H4 (cell line): ENCODE data around the gene NRIP2. TPM values are rescaled to one million over a fixed set of nuclear protein-coding genes. Genes with fewer than 3 reads are reported as not detected.

ENCODE experiments used
- DNase-seq: peaks from one replicate; pipeline ENCODE4 v3.0.0-alpha.2; 2015; ENCODE audit warnings: low spot score
- total RNA-seq: library from RNA; depleted of rRNA; stranded (reverse); fragments of >200 nt; shearing (Covaris generic); gene quantifications from 2 replicates; pipeline ENCODE4 v1.2.3, GENCODE V29; 2014

The NRIP2 gene
- total RNA-seq, 1 experiment from 2014 or later, result 0.04 TPM

DNA sequence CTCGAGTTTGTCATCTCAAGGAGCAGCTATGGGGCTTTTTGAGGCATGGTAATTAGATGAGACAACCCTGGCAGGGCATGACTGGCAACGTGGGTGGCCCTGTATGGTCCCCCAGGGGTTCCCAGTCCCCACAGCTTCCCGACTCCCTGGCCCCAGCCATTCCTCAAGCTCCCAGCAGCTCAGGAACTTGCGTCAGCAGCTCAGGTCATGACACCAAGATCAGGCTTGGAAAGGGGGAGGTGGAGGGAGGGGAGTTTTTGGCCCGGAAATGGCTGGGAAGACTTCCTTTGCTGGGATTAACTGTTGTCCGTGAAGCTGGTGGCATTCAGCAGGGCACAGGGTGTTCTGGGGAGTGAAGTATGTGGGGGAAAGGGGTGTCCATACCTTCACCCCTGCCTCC is 10.4 kb upstream of the NRIP2 start:
- DNase-seq, result peak; percentile 84

DNA sequence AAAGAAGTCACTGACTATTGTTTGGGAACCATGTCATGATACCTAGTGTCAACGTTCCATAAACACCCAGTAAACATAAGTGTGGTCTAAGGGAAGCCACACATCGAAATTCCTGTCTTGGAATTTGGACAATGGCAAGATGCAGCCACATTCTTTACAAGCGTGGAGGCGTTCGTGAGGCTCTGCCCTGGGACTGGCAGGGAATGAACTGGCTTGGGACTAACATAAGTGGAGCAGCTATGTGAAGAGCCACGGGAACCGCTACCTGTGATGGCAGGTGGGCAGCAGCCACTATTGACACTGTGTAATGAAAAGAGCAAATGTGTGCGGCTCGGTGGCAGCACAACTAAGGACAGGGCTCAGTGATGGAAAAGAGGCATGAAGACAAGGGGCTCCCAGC is 10.0 kb upstream of the NRIP2 start:
- peak; percentile 45 for DNase-seq

DNA sequence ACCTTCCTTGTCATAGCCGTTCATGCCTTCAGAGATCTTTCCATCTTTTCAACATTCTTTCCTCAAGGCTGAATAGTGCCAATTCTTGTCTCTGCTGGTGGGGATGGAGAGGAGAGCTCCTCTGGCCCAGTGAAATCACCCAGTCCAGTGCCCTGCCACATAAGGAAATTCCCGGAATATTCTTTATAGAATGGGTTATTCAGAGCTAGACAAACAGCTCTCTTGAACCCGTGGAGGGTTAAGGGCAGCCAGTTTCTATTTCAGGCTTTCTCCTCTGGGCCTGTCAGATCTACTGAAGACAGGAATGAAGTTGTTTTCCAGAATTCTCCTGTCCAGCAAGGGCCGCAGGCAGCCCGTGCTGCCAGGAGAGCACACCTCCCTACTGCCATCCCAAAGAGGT is 8.1 kb upstream of the NRIP2 start:
- no peak for DNase-seq

DNA sequence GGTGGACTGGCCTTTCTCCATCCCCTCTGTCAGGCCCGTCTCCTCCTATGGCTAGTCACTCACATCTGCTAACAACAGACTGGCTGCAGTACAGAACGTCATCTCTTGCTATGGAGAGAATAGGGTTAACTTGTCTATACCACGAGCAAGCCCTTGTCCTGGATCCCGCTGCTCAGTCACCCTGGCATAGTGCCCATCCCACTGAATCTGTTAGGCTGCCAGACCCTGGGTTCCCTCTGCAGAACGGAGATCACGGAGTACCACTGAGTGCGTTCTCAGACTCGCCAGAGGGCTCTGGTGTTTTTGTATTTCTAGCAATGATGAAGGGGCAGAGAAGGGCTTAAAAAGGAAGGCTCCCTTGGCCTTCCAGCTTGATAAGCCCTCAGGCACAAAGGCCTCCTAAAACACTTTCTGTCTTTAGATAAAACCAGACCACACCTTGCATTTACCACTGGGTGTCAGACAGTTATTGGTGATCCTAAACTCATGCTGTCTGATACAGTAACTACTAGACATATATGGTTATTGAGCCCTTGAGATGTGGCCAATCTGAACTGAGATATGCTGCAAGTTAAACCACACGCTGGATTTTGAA is 6.3 kb upstream of the NRIP2 start:
- no peak for DNase-seq

DNA sequence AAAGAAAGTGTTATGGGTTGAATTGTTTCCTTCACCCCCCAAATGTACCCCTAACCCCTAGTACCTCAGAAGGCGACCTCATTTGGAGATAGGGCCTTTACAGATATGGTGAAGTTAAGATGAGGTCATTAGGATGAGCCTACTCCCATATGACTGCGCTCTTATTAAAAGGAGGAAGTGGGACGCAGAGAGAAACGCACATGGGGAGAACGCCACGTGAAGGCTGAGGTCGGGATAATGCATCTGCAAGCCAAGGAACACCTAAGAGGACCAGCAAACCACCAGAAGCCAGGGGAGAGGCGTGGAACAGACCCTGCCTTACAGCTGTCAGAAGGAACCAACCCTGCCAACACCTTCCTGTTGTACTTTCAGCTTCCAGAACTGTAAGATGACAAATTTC is 1.7 kb upstream of the NRIP2 start:
- DNase-seq, result no peak

DNA sequence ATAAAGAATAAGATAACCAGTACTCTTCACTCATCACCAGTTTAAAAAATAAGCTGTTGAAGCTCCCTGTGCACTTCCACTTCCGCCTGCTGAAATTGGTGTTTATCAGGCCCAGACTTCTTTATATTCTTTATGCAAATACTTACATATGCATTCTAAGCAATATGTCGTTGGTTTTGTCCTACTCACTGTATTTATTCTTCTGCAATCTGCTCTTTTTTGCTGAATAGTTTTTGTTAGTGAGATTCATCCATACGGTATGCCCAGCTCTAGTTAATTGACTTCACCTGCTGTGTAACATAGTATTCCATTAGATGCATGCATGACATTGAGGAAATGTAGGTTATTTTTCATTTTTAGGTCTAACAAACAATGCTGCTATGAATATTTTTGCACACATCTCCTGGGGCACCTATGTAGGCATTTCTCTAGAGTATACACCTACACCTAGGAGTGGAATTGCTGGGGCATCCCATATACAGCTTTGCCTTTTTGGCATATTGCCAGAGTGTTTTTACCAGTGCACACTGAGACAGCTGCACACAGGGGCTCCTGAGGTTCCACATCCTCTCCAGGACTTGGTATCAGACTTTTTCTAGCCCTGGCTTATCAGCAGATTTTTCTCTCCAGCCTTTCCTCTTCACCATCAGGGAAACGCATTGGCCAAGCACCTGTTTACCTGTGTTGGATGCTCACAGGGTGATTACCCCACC is 1.0 kb upstream of the NRIP2 start:
- DNase-seq, result no peak

DNA sequence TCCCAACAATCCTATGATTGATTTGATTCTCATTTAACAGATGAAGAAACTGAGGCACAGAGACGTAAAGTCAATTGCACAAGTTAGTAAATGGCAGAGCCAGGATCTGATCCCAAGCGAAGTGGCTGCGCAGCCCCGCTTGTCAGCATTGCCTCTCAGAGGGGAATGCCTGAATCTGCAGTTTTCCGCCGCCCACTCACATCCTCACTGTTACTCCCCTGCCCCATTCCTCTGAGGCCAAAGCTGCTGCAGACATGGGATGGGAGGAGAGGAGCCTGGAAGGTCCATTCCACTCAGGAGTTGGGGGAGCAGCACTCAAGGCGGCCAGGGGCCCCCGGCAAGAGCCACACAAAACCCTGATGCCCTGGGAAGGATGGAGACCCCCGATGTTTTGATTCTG is 1.0 kb downstream of the NRIP2 start:
- DNase-seq, result no peak

DNA sequence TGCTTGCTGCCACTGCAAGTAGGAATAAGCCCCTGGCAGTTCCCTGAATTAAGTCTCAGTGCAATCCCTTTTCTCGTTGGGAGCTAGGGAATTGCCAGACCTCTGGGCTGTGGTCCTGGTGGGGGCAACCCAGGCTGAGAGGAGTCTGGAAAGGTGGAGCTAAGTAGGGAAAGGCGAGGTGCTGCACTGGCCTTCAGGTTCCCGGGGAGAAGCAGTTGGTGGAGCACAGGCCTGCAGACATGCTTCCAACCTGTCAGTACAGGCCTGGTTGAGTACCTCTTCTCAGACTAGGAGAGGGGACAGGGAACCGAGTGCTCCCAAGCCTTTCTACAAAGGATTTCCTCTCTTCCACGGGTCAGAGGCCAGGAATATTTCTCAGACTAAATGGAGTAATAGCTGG is 1.5 kb downstream of the NRIP2 start:
- DNase-seq, result no peak

DNA sequence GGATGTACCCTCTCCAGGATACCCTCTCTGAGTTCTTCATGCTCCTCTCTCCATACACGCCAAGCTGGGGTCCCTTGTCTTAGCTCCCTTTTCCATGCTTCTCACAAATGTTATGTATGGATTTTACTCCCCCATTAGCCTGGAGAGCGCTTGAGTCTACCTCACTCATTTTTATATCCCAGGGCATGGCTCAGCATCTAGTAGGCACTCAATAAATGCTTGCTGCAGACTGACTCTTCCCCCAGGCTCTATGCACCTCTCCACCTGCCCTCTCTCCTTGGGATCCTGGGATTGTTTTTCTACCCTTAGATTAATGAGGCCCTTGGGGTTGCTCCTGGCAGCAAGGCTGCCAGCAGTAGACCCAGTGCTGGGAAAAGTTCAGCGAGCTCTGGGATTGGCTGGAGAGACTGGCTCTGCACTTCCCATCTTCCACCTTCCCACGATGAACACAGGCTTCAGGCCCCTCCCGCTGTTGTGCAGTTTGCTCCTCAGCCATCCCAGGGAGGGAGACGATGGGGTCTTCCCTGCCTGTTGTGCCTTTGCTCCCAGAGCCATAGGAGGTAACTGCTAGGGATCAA is 2.2 kb downstream of the NRIP2 start:
- no peak for DNase-seq

DNA sequence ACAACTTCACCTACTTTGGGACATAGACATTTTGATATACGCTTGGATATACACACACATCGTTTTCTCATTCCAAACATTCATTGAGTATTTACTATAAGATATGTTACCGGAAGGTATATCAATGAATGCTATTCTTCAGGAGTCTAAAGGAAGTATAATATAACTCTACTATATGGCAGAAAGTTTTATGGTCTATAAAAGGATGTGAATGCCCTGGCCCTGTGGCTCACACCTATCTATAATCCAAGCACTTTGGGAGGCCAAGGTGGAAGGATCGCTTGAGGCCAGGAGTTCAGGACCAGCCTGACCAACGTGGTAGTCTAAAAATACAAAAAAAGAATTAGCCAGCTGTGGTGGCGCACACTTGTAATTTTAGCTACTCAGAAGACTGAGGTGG is 5.6 kb downstream of the NRIP2 start:
- no peak for DNase-seq

DNA sequence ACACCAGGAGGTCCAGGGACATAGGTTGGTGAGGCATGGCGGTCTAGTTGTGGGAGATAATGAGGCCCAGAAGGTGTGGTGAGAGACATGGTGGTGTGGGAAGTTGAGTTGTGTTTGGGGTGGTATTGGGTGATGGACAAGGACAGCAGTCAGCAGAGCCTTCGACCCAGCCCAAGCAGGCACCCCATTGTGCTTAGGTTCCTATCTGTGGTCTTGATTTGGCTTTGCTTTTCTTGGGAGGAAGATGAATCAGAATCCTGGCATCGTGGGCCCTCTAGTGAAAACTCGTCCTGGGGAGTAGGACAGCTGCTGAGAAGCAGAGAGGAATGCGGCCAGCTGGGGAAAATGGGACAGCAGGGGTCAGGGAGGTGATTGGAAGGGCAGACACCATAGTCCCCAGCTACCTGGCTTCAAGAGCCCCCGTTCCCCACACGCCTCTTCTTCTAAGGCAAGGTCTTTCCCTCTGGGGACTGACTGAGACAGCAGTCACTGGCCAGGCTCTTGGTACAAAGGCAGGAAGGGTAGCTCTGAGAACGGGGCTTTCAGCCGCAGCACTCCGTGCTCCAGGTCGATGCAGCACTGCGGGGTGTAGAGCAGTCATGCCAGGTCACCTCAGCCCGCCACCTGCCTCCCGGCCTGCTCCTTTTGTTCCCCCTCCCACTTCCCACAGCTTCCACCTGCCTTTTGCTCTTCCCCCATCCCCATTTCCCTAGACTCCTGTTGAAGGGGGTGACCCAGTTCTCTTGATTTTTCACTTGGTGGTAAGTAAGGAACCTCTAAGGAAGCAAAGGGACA is 7.9 kb downstream of the NRIP2 start:
- no peak for DNase-seq

DNA sequence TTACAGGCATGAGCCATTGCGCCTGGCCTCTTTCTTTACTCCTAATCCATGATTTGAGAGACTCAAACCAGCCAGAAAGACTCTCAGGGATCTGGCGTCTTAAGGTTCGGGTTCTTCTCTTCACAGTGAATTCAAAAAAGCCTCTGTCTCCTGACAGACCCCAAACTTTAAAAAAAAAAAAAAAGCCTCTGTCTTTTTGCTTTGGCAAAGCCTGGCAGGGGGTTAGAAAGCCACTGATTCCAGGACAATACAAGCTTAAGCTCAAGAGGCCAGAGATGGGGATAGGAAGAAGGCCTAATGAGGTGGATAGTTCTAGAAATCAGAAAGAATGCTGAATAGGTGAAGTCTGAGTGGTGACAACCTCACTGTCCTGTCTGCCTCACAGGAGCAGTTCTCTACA is 8.8 kb downstream of the NRIP2 start:
- DNase-seq, result no peak

DNA sequence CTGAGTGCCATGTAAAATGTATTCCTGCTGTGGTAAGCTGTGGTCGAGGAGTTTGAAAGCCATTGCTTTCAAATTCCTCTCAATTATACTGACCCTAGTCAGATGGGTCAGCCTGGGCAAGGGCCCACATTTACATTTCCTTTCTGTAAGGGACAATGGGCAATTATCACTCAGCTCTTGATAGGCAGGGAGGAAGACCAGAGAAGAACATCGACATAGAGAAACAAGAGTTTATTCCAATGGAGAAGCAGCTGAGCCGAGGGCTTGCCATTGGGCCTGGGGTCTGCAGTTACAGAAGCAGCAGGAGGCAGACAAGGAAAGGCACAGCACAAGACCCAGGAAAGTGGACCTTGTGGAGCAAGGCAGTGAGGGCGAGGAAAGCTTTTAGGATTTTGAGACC is 9.7 kb downstream of the NRIP2 start:
- no peak for DNase-seq

DNA sequence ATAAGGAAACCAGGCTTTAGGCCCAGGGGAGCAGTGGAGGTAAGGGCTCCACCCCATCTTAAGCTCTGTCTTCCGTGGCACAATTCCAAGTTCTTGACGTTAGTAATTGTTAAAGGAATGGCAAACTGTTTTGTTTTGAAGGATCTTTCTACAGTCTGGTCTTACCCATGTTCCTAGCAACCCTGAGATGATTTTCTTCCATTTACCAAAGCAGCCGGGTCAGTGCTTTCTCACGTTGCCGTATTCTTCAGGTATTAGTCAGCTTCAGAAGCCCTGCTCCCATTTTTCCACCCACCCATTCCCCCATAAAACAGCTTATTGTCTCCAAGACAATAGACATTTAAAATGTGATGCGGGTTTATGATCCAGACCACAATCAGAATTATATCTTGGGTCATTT is 10.3 kb downstream of the NRIP2 start:
- no peak for DNase-seq

DNA sequence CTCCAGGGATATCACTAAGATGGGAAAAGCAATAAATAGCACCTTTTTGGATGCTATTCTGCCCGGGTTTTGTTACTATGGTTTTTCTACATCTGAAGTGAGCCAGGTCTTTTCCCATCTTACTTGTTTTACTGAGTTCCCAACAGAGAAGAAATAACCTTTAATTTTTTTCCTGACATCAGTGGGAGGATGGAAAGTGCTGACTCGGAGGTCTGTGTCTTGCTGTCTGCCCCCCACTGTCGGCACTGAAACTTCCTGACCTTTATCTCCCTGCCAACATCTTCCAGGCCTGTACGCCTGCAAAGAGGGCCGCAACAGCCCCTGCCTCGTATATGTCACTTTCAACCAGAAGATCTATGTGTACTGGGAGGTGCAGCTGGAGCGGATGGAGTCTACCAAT is 11.4 kb downstream of the NRIP2 start:
- DNase-seq, result no peak

DNA sequence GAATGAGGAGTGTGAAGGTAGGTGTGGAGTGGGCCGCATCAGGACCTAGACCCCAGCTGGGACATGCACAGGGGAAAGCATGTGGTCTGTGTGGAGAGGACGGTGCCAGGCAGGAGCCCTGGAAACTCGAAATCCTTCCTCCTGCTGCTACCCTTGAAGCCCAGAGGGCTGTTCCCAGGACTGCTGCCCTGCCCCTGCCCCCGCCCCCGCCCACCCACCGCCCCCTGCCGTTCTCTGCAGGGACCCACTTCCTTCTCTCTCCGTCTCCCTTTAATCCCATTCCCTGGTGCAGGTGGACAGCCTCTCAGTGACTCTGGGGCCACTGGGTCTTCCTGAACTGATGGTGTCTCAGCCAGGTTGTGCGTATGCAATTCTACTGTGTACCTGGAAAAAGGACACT is 14.4 kb downstream of the NRIP2 start:
- DNase-seq, result no peak

DNA sequence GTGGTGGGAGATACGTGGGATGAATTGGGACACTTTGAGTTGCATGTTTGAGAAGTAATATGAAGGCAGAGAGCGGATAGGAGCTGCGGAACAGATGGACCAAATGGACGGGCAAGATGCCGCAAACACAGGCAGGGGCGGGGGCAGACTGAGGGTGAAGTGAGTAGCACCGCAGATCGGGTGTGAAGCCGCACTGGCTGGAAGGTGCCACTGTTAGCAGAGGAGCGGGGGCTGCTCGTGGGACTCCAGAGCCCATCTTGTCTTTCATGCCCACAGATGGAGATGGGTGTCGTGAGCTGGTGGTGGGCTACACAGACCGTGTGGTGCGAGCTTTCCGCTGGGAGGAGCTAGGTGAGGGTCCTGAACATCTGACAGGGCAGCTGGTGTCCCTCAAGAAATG is 15.0 kb downstream of the NRIP2 start:
- no peak for DNase-seq

DNA sequence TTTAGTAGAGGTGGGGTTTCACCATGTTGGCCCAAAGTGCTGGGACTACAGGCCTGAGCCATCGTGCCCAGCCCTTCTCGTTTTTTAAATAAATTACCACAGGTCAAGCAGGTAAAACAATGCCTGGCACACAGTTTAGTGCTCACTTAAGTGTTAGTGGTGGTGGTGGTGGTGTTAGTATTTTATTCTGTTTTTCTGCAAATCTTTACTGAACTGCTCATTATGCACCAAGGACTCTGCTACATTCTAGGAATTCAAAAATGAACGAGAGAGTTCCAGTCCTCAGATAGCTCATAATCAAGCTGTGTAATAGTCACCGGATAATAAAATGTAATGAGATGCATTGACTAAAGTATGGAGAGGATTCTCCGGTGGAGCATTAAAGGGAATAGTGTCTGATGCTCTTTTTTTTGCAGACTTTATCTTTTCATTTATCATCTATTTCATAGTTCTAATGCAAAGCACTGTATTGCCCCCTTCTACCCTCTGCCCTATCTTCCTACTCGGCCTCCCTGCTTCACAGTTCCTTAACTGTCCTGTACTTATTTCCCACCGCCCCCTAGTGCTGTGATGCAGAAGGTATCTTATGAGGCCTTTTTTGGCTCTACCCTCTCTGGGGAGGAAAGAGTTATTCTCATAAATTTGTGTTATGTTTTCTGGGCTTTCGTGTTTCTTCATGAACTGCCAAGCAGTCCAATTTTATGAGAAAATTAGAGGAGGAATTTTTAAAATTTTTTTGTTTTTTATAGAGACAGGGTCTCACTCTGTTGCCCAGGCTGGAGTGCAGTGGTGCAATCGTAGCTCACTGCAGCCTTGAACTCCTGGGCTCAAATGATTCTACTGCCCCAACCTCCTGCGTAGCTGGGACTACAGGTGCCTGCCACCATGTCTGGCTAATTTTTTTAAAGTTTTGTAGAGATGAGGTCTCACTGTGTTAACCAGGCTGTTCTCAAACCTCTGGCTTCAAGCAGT is 21.3 kb downstream of the NRIP2 start:
- peak; percentile 75 for DNase-seq

DNA sequence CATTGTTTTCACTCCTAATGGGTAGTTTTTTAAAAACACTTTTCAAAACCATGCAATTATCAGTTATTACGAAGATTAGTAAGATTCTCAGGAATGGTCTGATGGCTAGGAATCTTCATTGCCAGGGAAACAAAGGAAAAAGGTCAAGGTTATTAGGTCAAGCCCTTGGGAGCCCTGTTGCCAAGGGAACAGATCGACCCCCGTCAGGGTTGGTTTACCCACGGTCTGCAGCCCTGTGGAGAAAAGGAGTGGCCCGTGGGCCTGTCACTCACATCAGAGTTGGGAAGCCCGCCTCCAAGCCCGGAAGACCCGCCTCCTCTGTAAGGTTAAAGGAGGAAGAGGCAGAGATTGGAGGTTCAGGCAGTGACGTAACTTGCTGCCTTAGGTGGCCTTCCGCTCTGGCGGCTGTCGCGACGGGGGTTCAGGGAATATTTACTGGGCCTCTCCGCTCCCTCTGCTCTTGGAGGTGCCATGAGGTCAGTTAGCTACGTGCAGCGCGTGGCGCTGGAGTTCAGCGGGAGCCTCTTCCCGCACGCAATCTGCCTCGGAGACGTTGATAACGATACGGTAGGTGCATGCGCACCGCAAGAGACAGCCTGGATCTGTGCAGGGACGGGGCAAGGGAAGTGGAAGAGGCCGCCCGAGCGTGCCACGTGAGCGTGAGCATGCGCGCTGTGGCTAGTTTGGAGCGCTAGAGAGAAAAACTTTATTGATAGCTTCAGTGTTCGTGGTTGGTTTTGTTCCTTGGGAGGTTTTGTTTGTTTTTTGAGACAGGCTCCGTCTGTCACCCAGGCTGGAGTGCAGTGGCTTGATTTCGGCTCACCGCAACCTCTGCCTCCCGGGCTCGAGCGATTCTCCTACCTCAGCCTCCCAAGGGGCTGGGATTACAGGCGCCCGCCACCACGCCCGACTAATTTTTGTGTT is 22.3 kb downstream of the NRIP2 start, which contains the start of gene ITFG2:
TSS of gene ITFG2 (plus strand) at position 379 of the 924 bp plus-strand sequence. CDS start at position 472, 93 bp downstream.
- DNase-seq, result peak; percentile 99

DNA sequence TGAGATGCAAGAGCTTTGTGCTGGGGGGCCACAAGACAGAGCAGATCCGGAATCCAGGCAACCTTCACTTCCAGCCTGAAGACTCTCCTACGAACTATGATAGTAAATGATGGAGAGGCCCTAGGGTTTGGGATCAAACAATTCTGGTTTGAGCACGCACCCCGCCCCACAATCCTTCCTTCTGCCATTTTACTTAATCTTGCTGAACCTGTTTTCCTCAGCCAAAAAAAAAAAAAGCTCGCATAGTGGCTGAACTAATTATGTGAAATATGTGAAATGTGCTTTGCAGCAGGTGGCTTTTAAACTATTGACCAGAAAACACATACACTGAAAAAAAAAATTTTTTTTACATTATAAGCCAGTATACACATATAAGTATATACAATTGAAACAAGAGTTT is 23.0 kb downstream of the NRIP2 start:
- no peak for DNase-seq
